ENCODE data around the gene TRAF7. TPM values are rescaled to one million over a fixed set of nuclear protein-coding genes. Genes with fewer than 3 reads are reported as not detected.
"Not testable (repeated sequence)": the region's sequence is repeated elsewhere in the genome, so short reads cannot be mapped to it uniquely, and the experiment has no call there.

TRAF7 gene
- total and polyA plus RNA-seq, 2 of the 13 experiments (the other 11 are each of a cell fraction or from before 2014, with no cell fraction given) = 47.9 to 65.6 TPM

DNA sequence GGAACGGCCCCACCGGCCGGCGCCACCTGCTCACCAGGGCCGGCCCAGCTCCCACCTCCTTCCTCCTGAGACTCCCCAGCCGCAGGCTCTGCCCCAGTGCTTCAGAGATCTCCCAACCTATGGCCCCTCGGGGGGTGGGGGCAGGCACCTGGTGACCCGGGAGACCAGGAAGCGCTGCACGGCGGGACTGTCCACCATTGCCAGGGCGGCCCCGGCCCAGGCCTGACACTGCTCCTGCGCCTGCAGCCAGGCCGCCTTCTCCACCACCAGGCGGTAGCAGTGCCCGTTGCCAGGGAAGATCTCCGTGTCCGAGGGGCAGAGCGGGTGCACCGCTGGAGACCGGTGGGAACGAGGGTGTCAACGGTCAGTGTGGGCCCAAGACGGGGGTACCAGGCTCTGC is 38.2 kb upstream of the TRAF7 start:
- H2AFZ ChIP-seq (ENCODE audit: low read length); H3K79me2 ChIP-seq (ENCODE audit: insufficient read depth, low read length); DNase-seq (ENCODE audit: low spot score); H3K4me1 ChIP-seq (ENCODE audit: insufficient read depth, low read length); intact Hi-C loops (cut with micrococcal nuclease; ENCODE audit: unreplicated experiment); POLR2A ChIA-PET; FAIRE-seq; H3K9me3 ChIP-seq (ENCODE audit: low read length); ATAC-seq; CTCF ChIA-PET (ENCODE audit: low intra/inter-chr PET ratio, low total read pairs); in situ Hi-C loops (cut with HindIII; ENCODE audit: extremely low pct_ligation_motif_present, low pct_unique_long_range_greater_than_20kb); H3K9ac ChIP-seq (ENCODE audit: insufficient read depth, low read depth, low read length); H3K27me3 ChIP-seq (ENCODE audit: control insufficient read depth in 1 of 2, insufficient read depth in 2 of 2, low read length in 2 of 2); H3K27ac ChIP-seq (ENCODE audit: extremely low read length, insufficient read depth, low read length); H3K4me3 ChIP-seq (replicated peaks in 1 of 3; ENCODE audit: insufficient read depth in 1 of 3, low read depth in 2 of 3, low read length in 3 of 3); H3K4me2 ChIP-seq (ENCODE audit: low read depth, low read length); H3K36me3 ChIP-seq (replicated peaks in 1 of 2; ENCODE audit: control insufficient read depth in 1 of 2, insufficient read depth in 2 of 2, low read length in 2 of 2); H4K20me1 ChIP-seq (ENCODE audit: insufficient read depth, low read length); BruUV-seq (replicated peaks): not testable (repeated sequence)
- 99% methylated on average over 14 of the region's 25 CpGs for WGBS (ENCODE audit: low lambda C conversion rate)

DNA sequence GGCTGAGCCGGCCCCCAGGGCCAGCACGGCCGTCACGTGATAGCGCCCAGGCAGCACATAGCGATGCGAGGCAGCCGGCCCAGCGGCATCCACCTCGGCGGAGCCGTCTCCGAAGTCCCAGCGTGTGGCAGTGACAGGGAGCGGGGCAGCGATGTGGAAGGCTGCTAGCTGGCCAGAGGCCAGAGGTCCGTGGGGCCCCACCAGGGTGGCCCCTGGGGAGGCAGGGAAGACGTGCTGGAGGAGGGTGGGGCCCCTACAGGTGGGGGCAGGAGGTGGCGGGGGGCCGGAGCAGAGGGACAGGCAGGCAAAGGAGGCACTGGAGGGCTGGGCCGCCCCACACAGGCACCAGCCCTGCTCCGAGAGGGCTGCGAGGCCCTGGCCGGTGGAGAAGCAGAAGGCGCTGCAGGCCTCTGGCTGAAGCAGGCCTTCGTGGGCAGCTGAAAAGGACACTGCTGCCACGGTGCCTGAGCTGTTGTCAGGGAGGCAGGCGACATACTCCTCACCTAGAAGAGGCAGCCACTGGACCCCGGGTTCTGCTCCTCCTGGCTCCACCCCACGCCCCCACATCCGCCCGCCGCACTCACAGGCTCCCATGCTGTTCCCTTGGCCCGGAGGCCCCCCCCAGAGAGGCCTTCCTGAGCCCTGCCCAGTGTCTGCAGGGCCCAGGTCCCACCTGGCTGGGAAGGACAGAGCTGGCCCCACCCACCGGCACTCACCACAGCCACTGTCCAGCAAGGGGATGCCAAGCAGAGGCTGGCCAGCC is 37.4 kb upstream of the TRAF7 start:
- intact Hi-C loops (cut with micrococcal nuclease; ENCODE audit: unreplicated experiment); H4K20me1 ChIP-seq (ENCODE audit: insufficient read depth, low read length); H3K79me2 ChIP-seq (ENCODE audit: insufficient read depth, low read length); H3K9me3 ChIP-seq (ENCODE audit: low read length); H2AFZ ChIP-seq (ENCODE audit: low read length); H3K9ac ChIP-seq (ENCODE audit: insufficient read depth, low read depth, low read length); ATAC-seq; H3K4me3 ChIP-seq (replicated peaks in 1 of 3; ENCODE audit: insufficient read depth in 1 of 3, low read depth in 2 of 3, low read length in 3 of 3); H3K4me2 ChIP-seq (ENCODE audit: low read depth, low read length); POLR2A ChIA-PET; FAIRE-seq; in situ Hi-C loops (cut with HindIII; ENCODE audit: extremely low pct_ligation_motif_present, low pct_unique_long_range_greater_than_20kb); DNase-seq (ENCODE audit: low spot score); CTCF ChIA-PET (ENCODE audit: low intra/inter-chr PET ratio, low total read pairs); H3K27ac ChIP-seq (ENCODE audit: extremely low read length, insufficient read depth, low read length); H3K4me1 ChIP-seq (ENCODE audit: insufficient read depth, low read length); BruUV-seq (replicated peaks); H3K36me3 ChIP-seq (replicated peaks in 1 of 2; ENCODE audit: control insufficient read depth in 1 of 2, insufficient read depth in 2 of 2, low read length in 2 of 2); H3K27me3 ChIP-seq (ENCODE audit: control insufficient read depth in 1 of 2, insufficient read depth in 2 of 2, low read length in 2 of 2): not testable (repeated sequence)
- WGBS (ENCODE audit: low lambda C conversion rate) = 95% methylated on average over 18 of the region's 35 CpGs

GRCh38 chr16:2121325-2121724 is 34.3 kb upstream of the TRAF7 start:
- DNase-seq (ENCODE audit: low spot score) = peak; percentile 34
- peak; percentile 50 for TF ChIP-seq STAG1 (CRISPR knock-in tag; IDR thresholded peaks at IDR 0.05)
- TF ChIP-seq, protein P1, sequence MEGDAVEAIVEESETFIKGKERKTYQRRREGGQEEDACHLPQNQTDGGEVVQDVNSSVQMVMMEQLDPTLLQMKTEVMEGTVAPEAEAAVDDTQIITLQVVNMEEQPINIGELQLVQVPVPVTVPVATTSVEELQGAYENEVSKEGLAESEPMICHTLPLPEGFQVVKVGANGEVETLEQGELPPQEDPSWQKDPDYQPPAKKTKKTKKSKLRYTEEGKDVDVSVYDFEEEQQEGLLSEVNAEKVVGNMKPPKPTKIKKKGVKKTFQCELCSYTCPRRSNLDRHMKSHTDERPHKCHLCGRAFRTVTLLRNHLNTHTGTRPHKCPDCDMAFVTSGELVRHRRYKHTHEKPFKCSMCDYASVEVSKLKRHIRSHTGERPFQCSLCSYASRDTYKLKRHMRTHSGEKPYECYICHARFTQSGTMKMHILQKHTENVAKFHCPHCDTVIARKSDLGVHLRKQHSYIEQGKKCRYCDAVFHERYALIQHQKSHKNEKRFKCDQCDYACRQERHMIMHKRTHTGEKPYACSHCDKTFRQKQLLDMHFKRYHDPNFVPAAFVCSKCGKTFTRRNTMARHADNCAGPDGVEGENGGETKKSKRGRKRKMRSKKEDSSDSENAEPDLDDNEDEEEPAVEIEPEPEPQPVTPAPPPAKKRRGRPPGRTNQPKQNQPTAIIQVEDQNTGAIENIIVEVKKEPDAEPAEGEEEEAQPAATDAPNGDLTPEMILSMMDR (CRISPR knock-in tag; IDR thresholded peaks at IDR 0.05) = peak; percentile 45; the same call in 1 of the 2 replicates
- TF ChIP-seq SMC3 (IDR thresholded peaks at IDR 0.05; ENCODE audit: low read length) = peak; percentile 31; the same call in 1 of the 2 replicates
- CTCF ChIA-PET (ENCODE audit: low intra/inter-chr PET ratio, low total read pairs) = interaction anchor here (0.7 kb wide), 1 partner anchor 20 kb away, joined by 3 read pairs; no protein-coding TSS in a partner anchor

More at GRCh38 chr16:2121325-2121724, 34.3 kb upstream of the TRAF7 start:
- BruUV-seq (replicated peaks); H3K36me3 ChIP-seq (replicated peaks in 1 of 2; ENCODE audit: control insufficient read depth in 1 of 2, insufficient read depth in 2 of 2, low read length in 2 of 2); H3K79me2 ChIP-seq (ENCODE audit: insufficient read depth, low read length); H3K27ac ChIP-seq (ENCODE audit: extremely low read length, insufficient read depth, low read length); H3K9ac ChIP-seq (ENCODE audit: insufficient read depth, low read depth, low read length); in situ Hi-C loops (cut with HindIII; ENCODE audit: extremely low pct_ligation_motif_present, low pct_unique_long_range_greater_than_20kb); H3K4me3 ChIP-seq (replicated peaks in 1 of 3; ENCODE audit: insufficient read depth in 1 of 3, low read depth in 2 of 3, low read length in 3 of 3); POLR2A ChIA-PET; H3K27me3 ChIP-seq (ENCODE audit: control insufficient read depth in 1 of 2, insufficient read depth in 2 of 2, low read length in 2 of 2); H3K4me1 ChIP-seq (ENCODE audit: insufficient read depth, low read length); FAIRE-seq; H2AFZ ChIP-seq (ENCODE audit: low read length); H4K20me1 ChIP-seq (ENCODE audit: insufficient read depth, low read length); H3K4me2 ChIP-seq (ENCODE audit: low read depth, low read length); intact Hi-C loops (cut with micrococcal nuclease; ENCODE audit: unreplicated experiment); H3K9me3 ChIP-seq (ENCODE audit: low read length): not testable (repeated sequence)
- WGBS (ENCODE audit: low lambda C conversion rate) = 58% methylated on average over 3 of the region's 9 CpGs
- ATAC-seq = peak; percentile 51
